ENCODE results near the gene CRB1. TPM values are rescaled to one million over a fixed set of nuclear protein-coding genes. Genes with fewer than 3 reads are reported as not detected.

CRB1 gene
- total RNA-seq, 1 experiment from 2014 or later, result not detected

DNA sequence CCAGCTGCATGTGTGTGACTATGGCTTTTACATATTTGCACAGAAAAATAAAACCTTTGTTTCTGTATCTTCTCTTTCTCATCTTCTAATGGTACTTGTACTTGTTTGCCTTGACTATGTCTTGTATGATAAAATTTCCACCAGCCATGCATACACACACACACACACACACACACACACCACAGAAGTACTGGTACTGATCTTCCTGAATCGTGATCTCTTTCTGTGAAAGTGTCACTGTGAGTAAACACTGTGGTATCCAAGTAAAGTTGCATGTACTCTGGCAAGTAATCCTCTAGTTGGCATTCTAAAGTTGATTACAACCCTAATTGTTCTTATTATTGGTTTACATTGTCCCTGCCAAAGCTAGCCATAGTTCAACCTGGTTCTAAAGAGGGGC, 176.7 kb downstream of the CRB1 start:
- Histone ChIP-seq H3K4ac (ENCODE audit: low read depth, low read length) (no peak overlapping the region), H2BK20ac (ENCODE audit: low read depth, low read length, poor library complexity, severe bottlenecking) (no peak overlapping the region), H2BK5ac (ENCODE audit: insufficient read length, low read length) (no peak overlapping the region), H2BK15ac (ENCODE audit: low read depth, low read length) (no peak overlapping the region), H3K79me2 (ENCODE audit: insufficient read depth, low read length) (no peaks in the 10 kb centered on the region), H2BK12ac (ENCODE audit: insufficient read length, low read depth, low read length) (no peak overlapping the region), H3K56ac (ENCODE audit: insufficient read length, low read depth, low read length) (no peak overlapping the region), H2BK120ac (ENCODE audit: low read depth, low read length, poor library complexity, severe bottlenecking) (no peak overlapping the region), H3K4me1 (ENCODE audit: insufficient read depth, low read length) (peaks cover 9% of the 10 kb centered on the region; the same call in 1 of the 2 replicates), H4K20me1 (ENCODE audit: control insufficient read depth, insufficient read depth, insufficient read length) (no peaks in the 10 kb centered on the region), H4K91ac (ENCODE audit: insufficient read length, low read depth, low read length) (no peak overlapping the region), H2AK5ac (ENCODE audit: insufficient read length, low read length) (no peak overlapping the region), H3K27me3 (ENCODE audit: insufficient read depth, low read length) (no peaks in the 10 kb centered on the region), H4K5ac (ENCODE audit: insufficient read length, low read depth, low read length) (no peak overlapping the region), H3T11ph (ENCODE audit: low read length) (no peak overlapping the region), H4K8ac (replicated peaks; ENCODE audit: insufficient read length, low read depth, low read length) (no peak overlapping the region), H3K4me2 (ENCODE audit: insufficient read depth, insufficient read length, low read length) (no peak overlapping the region), H3K79me1 (ENCODE audit: insufficient read depth, low read depth, low read length, poor library complexity, severe bottlenecking) (no peaks in the 10 kb centered on the region), H3K9me3 (ENCODE audit: control insufficient read depth, low read depth, low read length) (no peaks in the 10 kb centered on the region), H3K23me2 (ENCODE audit: insufficient read length, low read depth, low read length, poor library complexity, severe bottlenecking) (no peaks in the 10 kb centered on the region), H3K23ac (ENCODE audit: insufficient read length, low read depth, low read length) (no peak overlapping the region), H3K18ac (ENCODE audit: insufficient read length, low read depth, low read length) (no peak overlapping the region), H3K9ac (ENCODE audit: extremely low read depth, insufficient read length, low read length) (no peak overlapping the region), H3K27ac (ENCODE audit: insufficient read length, low read depth, low read length) (no peak overlapping the region), H3K14ac (ENCODE audit: insufficient read depth, low read length) (no peak overlapping the region), H2AFZ (ENCODE audit: low read length) (no peak overlapping the region)
- Mint-ChIP-seq H3K4me3 (no peak overlapping the region), H3K4me1 (peaks cover 30 to 36% of the 10 kb centered on the region in 2 experiments), H3K36me3 (ENCODE audit: insufficient read depth in 1 of 3, low read depth in 3 of 3) (no peaks in the 10 kb centered on the region), H3K27ac (no peak overlapping the region; a peak in 1 of 7 replicates), H3K9me3 (no peaks in the 10 kb centered on the region), H3K27me3 (ENCODE audit: low read depth) (no peaks in the 10 kb centered on the region)
- no CpG with 5 or more reads among the region's 1 CpG for WGBS (ENCODE audit: extremely low coverage, insufficient read length, low lambda C conversion rate)
- TF ChIP-seq, protein P1, sequence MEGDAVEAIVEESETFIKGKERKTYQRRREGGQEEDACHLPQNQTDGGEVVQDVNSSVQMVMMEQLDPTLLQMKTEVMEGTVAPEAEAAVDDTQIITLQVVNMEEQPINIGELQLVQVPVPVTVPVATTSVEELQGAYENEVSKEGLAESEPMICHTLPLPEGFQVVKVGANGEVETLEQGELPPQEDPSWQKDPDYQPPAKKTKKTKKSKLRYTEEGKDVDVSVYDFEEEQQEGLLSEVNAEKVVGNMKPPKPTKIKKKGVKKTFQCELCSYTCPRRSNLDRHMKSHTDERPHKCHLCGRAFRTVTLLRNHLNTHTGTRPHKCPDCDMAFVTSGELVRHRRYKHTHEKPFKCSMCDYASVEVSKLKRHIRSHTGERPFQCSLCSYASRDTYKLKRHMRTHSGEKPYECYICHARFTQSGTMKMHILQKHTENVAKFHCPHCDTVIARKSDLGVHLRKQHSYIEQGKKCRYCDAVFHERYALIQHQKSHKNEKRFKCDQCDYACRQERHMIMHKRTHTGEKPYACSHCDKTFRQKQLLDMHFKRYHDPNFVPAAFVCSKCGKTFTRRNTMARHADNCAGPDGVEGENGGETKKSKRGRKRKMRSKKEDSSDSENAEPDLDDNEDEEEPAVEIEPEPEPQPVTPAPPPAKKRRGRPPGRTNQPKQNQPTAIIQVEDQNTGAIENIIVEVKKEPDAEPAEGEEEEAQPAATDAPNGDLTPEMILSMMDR (conservative IDR thresholded peaks at IDR 0.05), result no peak
- no peak for DNase-seq
